Progenitor cell of endocrine pancreas (in vitro differentiated cells): ENCODE results near the gene MYMX. TPM values are rescaled to one million over a fixed set of nuclear protein-coding genes. Genes with fewer than 3 reads are reported as not detected.
A peak's percentile ranks its signal among the peaks of the same experiment; 100 is the strongest.

Source experiments
- DNase-seq: peaks from one replicate; pipeline ENCODE4 v3.0.0; 2021; ENCODE audit warnings: low spot score; ENCODE audit not compliant: unreplicated experiment
- H3K27ac Mint-ChIP-seq: 2 replicates; pipeline ENCODE4 v1.8.0; 2021; ENCODE audit warnings: mild to moderate bottlenecking, moderate library complexity, mixed read lengths
- H3K27me3 Mint-ChIP-seq: 2 replicates; pipeline ENCODE4 v1.8.0; 2021; ENCODE audit warnings: mixed read lengths
- H3K36me3 Mint-ChIP-seq: 2 replicates; pipeline ENCODE4 v1.8.0; 2022; ENCODE audit warnings: mixed read lengths; ENCODE audit not compliant: insufficient read depth
- H3K4me1 Mint-ChIP-seq: 2 replicates; pipeline ENCODE4 v1.8.0; 2021; ENCODE audit warnings: low read depth, mixed read lengths
- H3K4me3 Mint-ChIP-seq: 2 replicates; pipeline ENCODE4 v1.8.0; 2021; ENCODE audit warnings: low read depth, mild to moderate bottlenecking, moderate library complexity, mixed read lengths
- H3K9me3 Mint-ChIP-seq: 2 replicates; pipeline ENCODE4 v1.8.0; 2021; ENCODE audit warnings: low read depth, mixed read lengths
- CTCF ChIP-seq: fragments of 200-600 bp; sonication (generic); IDR thresholded peaks from one replicate; pipeline ENCODE4 v1.5.0; 2021; ENCODE audit warnings: antibody characterized with exemption, mild to moderate bottlenecking; ENCODE audit not compliant: unreplicated experiment
- total RNA-seq: library from RNA; stranded (reverse); gene quantifications from 2 replicates; pipeline ENCODE4 v1.2.1, GENCODE V29; 2021

MYMX gene
- total RNA-seq, 1 donor from 2014 or later: not detected

DNA sequence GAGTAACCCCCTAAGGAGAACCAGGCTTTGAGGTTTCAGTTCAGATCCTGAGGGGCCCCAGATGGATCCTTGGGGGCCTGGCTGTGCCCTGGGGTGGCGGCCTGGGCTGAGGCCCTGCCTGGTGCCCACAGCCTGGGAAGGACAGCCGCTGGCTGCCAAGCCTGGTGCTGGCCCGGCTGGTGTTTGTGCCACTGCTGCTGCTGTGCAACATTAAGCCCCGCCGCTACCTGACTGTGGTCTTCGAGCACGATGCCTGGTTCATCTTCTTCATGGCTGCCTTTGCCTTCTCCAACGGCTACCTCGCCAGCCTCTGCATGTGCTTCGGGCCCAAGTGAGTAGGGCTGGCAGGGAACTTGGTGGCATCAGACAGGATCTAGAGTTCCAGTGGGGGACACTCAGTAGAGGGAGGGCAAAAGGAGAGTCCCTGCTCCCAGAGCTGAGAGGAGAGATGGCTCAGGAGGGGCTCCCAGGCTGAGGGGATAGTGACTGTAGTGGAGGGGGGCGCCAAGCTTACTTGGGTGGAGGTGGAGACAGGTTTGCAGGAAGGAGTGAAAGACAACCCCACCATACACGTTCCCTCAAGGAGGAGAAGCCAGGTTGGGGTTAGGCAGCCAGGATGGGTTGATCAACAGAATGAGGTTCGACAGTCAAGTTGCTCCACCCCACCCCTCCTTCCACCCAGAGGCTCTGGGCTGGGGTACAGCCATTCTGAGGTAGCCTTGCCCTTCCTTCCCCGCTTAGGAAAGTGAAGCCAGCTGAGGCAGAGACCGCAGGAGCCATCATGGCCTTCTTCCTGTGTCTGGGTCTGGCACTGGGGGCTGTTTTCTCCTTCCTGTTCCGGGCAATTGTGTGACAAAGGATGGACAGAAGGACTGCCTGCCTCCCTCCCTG is 16.2 kb downstream of the MYMX start:
- no peaks in the 10 kb centered on the region for H3K27me3 Mint-ChIP-seq
- peaks cover 10% of the 10 kb centered on the region for H3K4me1 Mint-ChIP-seq
- no peak for DNase-seq
- no peaks in the 10 kb centered on the region for H3K9me3 Mint-ChIP-seq
- TF ChIP-seq CTCF: no peak
- no peak overlapping the region for H3K27ac Mint-ChIP-seq
- H3K36me3 Mint-ChIP-seq: peaks cover 5% of the 10 kb centered on the region
- no peak overlapping the region for H3K4me3 Mint-ChIP-seq

GRCh38 chr6:44233567-44234100 is 16.9 kb downstream of the MYMX start:
- TF ChIP-seq CTCF: no peak
- Mint-ChIP-seq H3K4me1 (peaks cover 10% of the 10 kb centered on the region), H3K9me3 (no peaks in the 10 kb centered on the region), H3K27ac (peak overlapping the region; percentile 31), H3K27me3 (peaks cover 2% of the 10 kb centered on the region), H3K36me3 (peaks cover 5% of the 10 kb centered on the region), H3K4me3 (no peak overlapping the region)
- no peak for DNase-seq

DNA sequence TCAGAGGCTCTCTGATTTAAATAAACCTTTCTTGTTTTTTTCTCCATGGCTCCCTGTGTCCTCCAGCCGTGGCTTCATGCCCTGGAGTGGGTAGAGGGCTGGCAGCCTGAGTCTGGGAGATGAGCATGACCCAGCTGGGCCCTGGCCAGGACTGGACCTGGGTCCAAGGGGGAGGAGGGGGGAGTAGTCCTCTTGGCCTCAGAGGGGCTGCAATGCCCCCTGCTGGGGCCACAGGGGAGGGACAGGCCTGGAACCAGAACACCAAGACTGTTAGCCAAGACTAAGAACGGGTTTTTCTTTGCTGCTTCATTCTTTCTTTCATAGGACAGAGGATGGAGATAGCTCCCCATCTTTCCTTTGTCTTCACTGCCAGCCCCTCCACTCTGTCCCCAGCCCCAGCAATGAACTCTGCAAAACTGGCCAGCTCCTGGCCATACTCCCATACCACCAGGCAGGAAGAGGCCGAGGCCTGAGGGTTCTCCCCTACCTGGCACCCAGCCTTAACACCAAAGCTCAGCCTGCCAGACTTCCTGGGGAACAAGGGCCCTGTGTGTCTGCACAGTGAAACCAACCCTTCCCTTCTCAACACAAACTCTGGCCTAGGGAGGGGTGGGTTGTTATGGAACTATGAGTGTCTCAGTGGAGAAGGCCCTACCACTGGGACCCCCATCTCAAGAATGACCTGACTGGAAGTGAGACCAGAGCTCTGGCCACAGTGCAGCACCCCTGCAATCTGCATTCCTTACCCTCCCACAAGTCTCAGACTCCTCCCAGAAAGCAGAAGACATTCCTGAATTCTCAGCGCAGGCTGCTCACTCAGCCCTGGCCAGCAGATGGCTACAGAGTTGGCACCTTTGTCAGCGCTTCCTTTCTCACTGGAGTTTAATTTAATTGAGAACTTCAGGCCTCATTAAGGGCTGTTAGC is 17.6 kb downstream of the MYMX start:
- H3K27me3 Mint-ChIP-seq: peaks cover 7% of the 10 kb centered on the region
- H3K4me1 Mint-ChIP-seq: peaks cover 10% of the 10 kb centered on the region
- TF ChIP-seq CTCF: peak; percentile 76
- H3K36me3 Mint-ChIP-seq: peaks cover 5% of the 10 kb centered on the region
- no peaks in the 10 kb centered on the region for H3K9me3 Mint-ChIP-seq
- no peak overlapping the region for H3K4me3 Mint-ChIP-seq
- H3K27ac Mint-ChIP-seq: peak overlapping the region; percentile 37
- DNase-seq: peak; percentile 42

DNA sequence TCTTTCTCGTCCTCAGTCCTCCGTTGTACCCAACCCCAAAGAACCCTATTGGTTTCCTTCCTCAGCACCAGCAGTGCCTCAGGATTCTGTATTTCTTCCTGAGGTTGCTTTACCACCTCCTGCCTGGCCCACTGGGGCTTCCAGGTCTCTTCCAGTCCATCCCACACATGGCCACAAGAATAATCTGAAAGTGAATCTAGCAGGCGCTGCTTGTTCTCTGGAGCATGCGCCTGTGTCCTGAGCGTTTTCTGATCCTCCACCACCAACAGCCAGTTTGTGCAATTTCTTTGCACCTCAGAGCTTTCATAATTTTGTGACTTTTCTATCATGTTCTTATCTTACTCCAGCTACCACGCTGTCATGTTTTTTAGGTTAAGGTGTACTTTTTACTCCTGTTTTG is 18.5 kb downstream of the MYMX start:
- peaks cover 10% of the 10 kb centered on the region for H3K4me1 Mint-ChIP-seq
- no peak for DNase-seq
- no peak for TF ChIP-seq CTCF
- no peak overlapping the region for H3K4me3 Mint-ChIP-seq
- H3K36me3 Mint-ChIP-seq: peaks cover 5% of the 10 kb centered on the region
- H3K9me3 Mint-ChIP-seq: no peaks in the 10 kb centered on the region
- H3K27ac Mint-ChIP-seq: peak overlapping the region; percentile 69
- peaks cover 9% of the 10 kb centered on the region for H3K27me3 Mint-ChIP-seq
